HEK293T (cell line): ENCODE results near the gene KCND3.

Experiments
- BHLHE40 ChIP-seq: fragments of 450-650 bp; IDR thresholded peaks from 2 replicates; pipeline ENCODE4 v1.6.1; 2016; ENCODE audit warnings: mild to moderate bottlenecking, moderate library complexity, borderline replicate concordance
- FOXA1 ChIP-seq: fragments of 450-650 bp; IDR thresholded peaks from 2 replicates; pipeline ENCODE4 v1.6.1; 2016; ENCODE audit warnings: mild to moderate bottlenecking
- FOXK2 ChIP-seq: fragments of 450-650 bp; IDR thresholded peaks from 2 replicates; pipeline ENCODE4 v1.6.1; 2016; ENCODE audit warnings: mild to moderate bottlenecking
- FOXM1 ChIP-seq: fragments of 450-650 bp; IDR thresholded peaks from 2 replicates; pipeline ENCODE4 v1.6.1; 2017; ENCODE audit warnings: mild to moderate bottlenecking, borderline replicate concordance
- LEF1 ChIP-seq: fragments of 450-650 bp; IDR thresholded peaks from 2 replicates; pipeline ENCODE4 v1.6.1; 2017; ENCODE audit warnings: mild to moderate bottlenecking, borderline replicate concordance
- SUZ12 ChIP-seq: fragments of 450-650 bp; IDR thresholded peaks from 2 replicates; pipeline ENCODE4 v1.6.1; 2016; ENCODE audit warnings: mild to moderate bottlenecking

- TF ChIP-seq LEF1 (no peak), SUZ12 (no peak), FOXA1 (no peak), BHLHE40 (no peak), FOXK2 (no peak), FOXM1 (no peak)
Measured at GRCh38 chr1:111805251-111805650, 184.2 kb downstream of the KCND3 start.
